ENCODE results near the gene TARBP2. TPM values are rescaled to one million over a fixed set of nuclear protein-coding genes. Genes with fewer than 3 reads are reported as not detected.

The TARBP2 gene
- total RNA-seq, 6 donors from 2014 or later, result 25.4 to 74.4 (median 36.8) TPM

- Histone ChIP-seq H3K4me3 (no peak overlapping the region), H3K9me3 (no peaks in the 10 kb centered on the region), H3K4me1 (peaks cover 32 to 41% (median 34%) of the 10 kb centered on the region in 4 donors), H3K27ac (peak overlapping the region in 3 of 4 donors; percentile 93 to 99 (median 96)), H3K27me3 (no peaks in the 10 kb centered on the region), H3K36me3 (peaks cover 0 to 38% (median 25%) of the 10 kb centered on the region in 4 donors)
- ATAC-seq (ENCODE audit: low FRiP score in 2 of 2), result no peak
- WGBS, 2 donors, result 81 to 91% methylated on average over 14 of the region's 14 CpGs
- DNase-seq, result no peak
- TF ChIP-seq CTCF (IDR thresholded peaks at IDR 0.05) (no peak), POLR2A (IDR thresholded peaks at IDR 0.05) (no peak), POLR2AphosphoS5 (IDR thresholded peaks at IDR 0.05) (no peak), EP300 (IDR thresholded peaks at IDR 0.05) (no peak)
These were observed 3.2 kb downstream of the TARBP2 start for GRCh38 chr12:53504004-53504920.

- H3K36me3 ChIP-seq, result peaks cover 0 to 39% (median 27%) of the 10 kb centered on the region in 4 donors
- TF ChIP-seq CTCF (IDR thresholded peaks at IDR 0.05), result no peak
- no peak for TF ChIP-seq EP300 (IDR thresholded peaks at IDR 0.05)
- no peak for TF ChIP-seq POLR2A (IDR thresholded peaks at IDR 0.05)
- TF ChIP-seq POLR2AphosphoS5 (IDR thresholded peaks at IDR 0.05), result no peak
- H3K4me3 ChIP-seq, result no peak overlapping the region
- ATAC-seq (ENCODE audit: low FRiP score in 2 of 2), result no peak
- WGBS, 2 donors, result 89 to 91% methylated on average over 4 to 10 of the region's 10 CpGs
- H3K9me3 ChIP-seq, result no peaks in the 10 kb centered on the region
- DNase-seq, result peak in 1 of 2 donors; percentile 66
- H3K27ac ChIP-seq, result peak overlapping the region in 1 of 4 donors; percentile 29
- H3K27me3 ChIP-seq, result no peaks in the 10 kb centered on the region
- peaks cover 27 to 33% (median 28%) of the 10 kb centered on the region in 4 donors for H3K4me1 ChIP-seq
These were observed 4.0 kb downstream of the TARBP2 start for GRCh38 chr12:53505086-53505485.

DNA sequence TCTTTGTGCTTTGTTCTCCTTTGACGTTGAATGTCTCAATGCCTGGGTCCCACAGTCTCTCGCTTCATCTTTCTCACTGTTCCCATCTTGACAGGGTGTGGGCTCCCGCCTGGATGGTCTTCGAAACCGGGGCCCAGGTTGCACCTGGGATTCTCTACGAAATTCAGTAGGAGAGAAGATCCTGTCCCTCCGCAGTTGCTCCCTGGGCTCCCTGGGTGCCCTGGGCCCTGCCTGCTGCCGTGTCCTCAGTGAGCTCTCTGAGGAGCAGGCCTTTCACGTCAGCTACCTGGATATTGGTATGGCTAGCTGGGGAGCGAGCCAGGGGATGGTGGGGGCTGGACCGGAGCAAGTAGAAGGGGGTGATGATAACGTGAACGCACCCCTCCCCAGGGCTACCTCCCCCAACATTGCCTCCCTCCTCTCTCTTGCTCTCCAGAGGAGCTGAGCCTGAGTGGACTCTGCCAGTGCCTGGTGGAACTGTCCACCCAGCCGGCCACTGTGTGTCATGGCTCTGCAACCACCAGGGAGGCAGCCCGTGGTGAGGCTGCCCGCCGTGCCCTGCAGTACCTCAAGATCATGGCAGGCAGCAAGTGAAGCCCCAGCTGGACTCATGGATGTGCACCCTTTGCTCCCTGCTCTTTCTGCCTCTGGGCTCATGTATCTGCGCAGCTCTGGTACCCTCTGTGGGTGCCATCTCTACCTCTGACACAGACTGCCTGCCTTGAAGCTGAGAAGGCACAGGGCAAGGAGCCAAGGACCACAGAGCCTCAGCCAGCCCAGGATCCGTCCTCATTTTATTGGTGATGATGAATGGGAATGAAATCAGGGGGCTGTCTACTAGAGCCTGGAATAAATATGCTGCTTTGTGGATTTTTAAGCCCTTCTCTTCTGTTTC, 4.7 kb downstream of the TARBP2 start:
- Histone ChIP-seq H3K27ac (peak overlapping the region in 1 of 4 donors; percentile 29), H3K27me3 (no peaks in the 10 kb centered on the region), H3K9me3 (no peaks in the 10 kb centered on the region), H3K4me1 (peaks cover 27 to 31% (median 28%) of the 10 kb centered on the region in 4 donors), H3K36me3 (peaks cover 0 to 46% (median 31%) of the 10 kb centered on the region in 4 donors), H3K4me3 (no peak overlapping the region)
- ATAC-seq (ENCODE audit: low FRiP score in 2 of 2) (no peak), DNase-seq (peak; percentile 15 to 46)
- TF ChIP-seq CTCF (IDR thresholded peaks at IDR 0.05) (no peak), POLR2AphosphoS5 (IDR thresholded peaks at IDR 0.05) (no peak), POLR2A (IDR thresholded peaks at IDR 0.05) (no peak), EP300 (IDR thresholded peaks at IDR 0.05) (no peak)
- 86 to 92% methylated on average over 12 to 14 of the region's 19 CpGs for WGBS, 2 donors

DNA sequence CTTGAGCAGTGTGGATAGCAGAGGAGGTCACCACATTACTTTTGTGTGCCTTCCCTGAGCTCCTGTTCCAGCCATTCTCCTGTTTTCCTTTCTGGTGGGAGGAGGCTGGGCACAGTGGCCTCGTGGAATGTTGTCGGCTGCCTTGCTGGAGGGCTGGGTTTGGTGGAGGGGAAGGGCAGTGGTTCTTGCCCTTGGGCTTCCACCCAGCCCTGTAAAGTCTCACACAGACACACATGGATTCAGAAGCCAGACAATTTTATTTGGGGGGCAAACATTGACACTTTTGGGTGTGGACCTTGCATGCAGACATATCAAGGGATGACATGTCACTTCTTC, 5.3 kb downstream of the TARBP2 start:
- 44 to 63% methylated on average over 2 of the region's 2 CpGs for WGBS, 2 donors
- TF ChIP-seq EP300 (IDR thresholded peaks at IDR 0.05) (no peak), POLR2AphosphoS5 (IDR thresholded peaks at IDR 0.05) (no peak), CTCF (IDR thresholded peaks at IDR 0.05) (no peak), POLR2A (IDR thresholded peaks at IDR 0.05) (no peak)
- H3K36me3 ChIP-seq, result peaks cover 0 to 52% (median 34%) of the 10 kb centered on the region in 4 donors
- H3K27me3 ChIP-seq, result no peaks in the 10 kb centered on the region
- H3K27ac ChIP-seq, result no peak overlapping the region
- no peaks in the 10 kb centered on the region for H3K9me3 ChIP-seq
- H3K4me1 ChIP-seq, result peaks cover 26 to 29% (median 27%) of the 10 kb centered on the region in 4 donors
- ATAC-seq (ENCODE audit: low FRiP score in 2 of 2), result no peak
- DNase-seq, result no peak
- no peak overlapping the region for H3K4me3 ChIP-seq

Measured in upper lobe of left lung (tissue), 6 donors.